HG03135 (cell line): ENCODE results near the gene MCL1.

ENCODE experiments used
- ATAC-seq: cut with Tn5 transposase; IDR thresholded peaks from one replicate; pipeline ENCODE4 v1.9.1; 2021; ENCODE audit warnings: mild to moderate bottlenecking, moderate library complexity; ENCODE audit not compliant: unreplicated experiment

The MCL1 gene

GRCh38 chr1:150544204-150544603 lies 35.2 kb downstream of the MCL1 start:
- ATAC-seq: no peak

GRCh38 chr1:150543500-150544143 lies 35.8 kb downstream of the MCL1 start:
- ATAC-seq: no peak

- no peak for ATAC-seq
Observed at GRCh38 chr1:150537732-150538684, 41.4 kb downstream of the MCL1 start.

GRCh38 chr1:150536836-150537731 lies 42.3 kb downstream of the MCL1 start:
- no peak for ATAC-seq

- ATAC-seq: no peak
Observed at GRCh38 chr1:150535511-150536287, 43.7 kb downstream of the MCL1 start.

- no peak for ATAC-seq
Observed at GRCh38 chr1:150534002-150534401, 45.4 kb downstream of the MCL1 start.

- no peak for ATAC-seq
Observed at GRCh38 chr1:150532860-150533259, 46.5 kb downstream of the MCL1 start.

- no peak for ATAC-seq
Observed at GRCh38 chr1:150530491-150531159, 48.8 kb downstream of the MCL1 start.

GRCh38 chr1:150529017-150529416 lies 50.4 kb downstream of the MCL1 start:
- ATAC-seq: no peak

GRCh38 chr1:150528196-150528595 lies 51.2 kb downstream of the MCL1 start:
- ATAC-seq: no peak

- no peak for ATAC-seq
Observed at GRCh38 chr1:150525348-150525747, 54.1 kb downstream of the MCL1 start.
